ENCODE measurements around the gene CYP3A4. TPM values are rescaled to one million over a fixed set of nuclear protein-coding genes. Genes with fewer than 3 reads are reported as not detected.
"Not testable (repeated sequence)": the region's sequence is repeated elsewhere in the genome, so short reads cannot be mapped to it uniquely, and the experiment has no call there.

Gene CYP3A4
- total and polyA plus RNA-seq, 8 donors: 0.31 to 23.5 (median 1.7) TPM; not detected in 5

DNA sequence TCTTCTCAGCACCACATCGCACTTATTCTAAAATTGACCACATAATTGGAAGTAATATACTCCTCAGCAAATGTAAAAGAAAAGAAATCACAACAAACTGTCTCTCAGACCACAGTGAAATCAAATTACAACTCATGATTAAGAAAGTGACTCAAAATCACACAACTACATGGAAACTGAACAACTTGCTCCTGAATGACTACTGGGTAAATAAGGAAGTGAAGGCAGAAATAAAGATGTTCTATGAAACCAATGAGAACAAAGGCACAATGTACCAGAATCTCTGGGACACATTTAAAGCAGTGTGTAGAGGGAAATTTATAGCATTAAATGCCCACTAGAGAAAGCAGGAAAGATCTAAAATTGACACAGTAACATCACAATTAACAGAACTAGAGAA, 10.6 kb downstream of the CYP3A4 start:
- intact Hi-C loops (cut with DNase I; ENCODE audit: low total_unique reads); H3K36me3 ChIP-seq; H3K9me3 ChIP-seq; H3K4me1 ChIP-seq; DNase-seq; H3K27me3 ChIP-seq; H3K4me3 ChIP-seq: not testable (repeated sequence)
- TF ChIP-seq POLR2AphosphoS5 (IDR thresholded peaks at IDR 0.05): peak in 1 of 3 donors; percentile 8
- 75 to 94% (median 86%) methylated on average over 1 of the region's 1 CpG for WGBS, 5 donors
- peak overlapping the region in 1 of 5 donors; percentile 53 for H3K27ac ChIP-seq

- intact Hi-C loops (cut with DNase I; ENCODE audit: low total_unique reads): no loop called here
- peak in 1 of 2 donors; percentile 55 for DNase-seq
- H3K4me3 ChIP-seq: no peak overlapping the region
These were observed 11.4 kb downstream of the CYP3A4 start for GRCh38 chr7:99772565-99772964.

DNA sequence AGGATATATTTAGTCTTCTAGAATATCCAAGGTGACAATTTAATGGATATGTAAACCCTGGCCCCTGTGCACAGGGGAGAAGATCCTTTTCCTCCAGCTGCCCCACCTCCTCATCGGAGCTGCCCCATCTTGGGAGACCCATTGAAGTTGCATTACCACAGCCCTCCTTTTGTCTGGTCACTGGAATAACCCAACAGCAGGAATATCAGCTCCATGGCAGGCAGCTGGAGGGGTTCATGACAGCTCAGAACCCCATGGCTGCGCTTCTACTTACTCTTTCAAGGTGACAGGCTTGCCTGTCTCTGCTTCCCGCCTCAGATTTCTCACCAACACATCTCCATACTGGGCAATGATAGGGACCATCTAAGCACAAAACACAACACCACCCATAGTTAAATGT, 14.5 kb downstream of the CYP3A4 start:
- WGBS, 5 donors: 93 to 96% (median 95%) methylated on average over 3 of the region's 3 CpGs
- H3K36me3 ChIP-seq, H3K4me1 ChIP-seq: not testable (repeated sequence)

More at GRCh38 chr7:99772565-99772964, 11.4 kb downstream of the CYP3A4 start:
- peaks cover 0 to 4% (median 0%) of the 10 kb centered on the region in 4 donors for H3K9me3 ChIP-seq
- WGBS, 5 donors: 33 to 65% (median 39%) methylated on average over 1 of the region's 1 CpG
- peak overlapping the region in 1 of 5 donors; percentile 53 for H3K27ac ChIP-seq
- H3K36me3 ChIP-seq: no peaks in the 10 kb centered on the region
- H3K27me3 ChIP-seq: no peaks in the 10 kb centered on the region
- no peaks in the 10 kb centered on the region for H3K4me1 ChIP-seq
- no peak for TF ChIP-seq CTCF (IDR thresholded peaks at IDR 0.05)
- TF ChIP-seq EP300 (IDR thresholded peaks at IDR 0.05): no peak
- no peak for TF ChIP-seq POLR2AphosphoS5 (IDR thresholded peaks at IDR 0.05)
- TF ChIP-seq POLR2A (IDR thresholded peaks at IDR 0.05): no peak

DNA sequence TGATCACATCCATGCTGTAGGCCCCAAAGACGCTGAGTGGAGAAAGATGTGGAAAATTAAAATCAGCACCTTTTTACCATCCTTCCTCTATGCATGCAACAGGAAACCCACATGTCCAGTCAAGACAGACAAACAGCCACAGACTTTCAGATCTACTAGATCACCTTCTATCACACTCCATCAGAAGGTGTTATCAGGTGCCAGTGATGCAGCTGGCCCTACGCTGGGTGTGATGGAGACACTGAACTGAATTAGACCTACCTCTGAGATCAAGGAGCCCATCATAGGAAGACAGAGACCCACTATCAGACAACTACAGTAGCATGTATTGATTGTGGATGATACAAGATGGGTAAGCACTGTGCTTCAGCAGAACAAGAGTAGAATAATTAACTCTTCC, 15.5 kb downstream of the CYP3A4 start:
- no peak overlapping the region for H3K4me3 ChIP-seq
- intact Hi-C loops (cut with DNase I; ENCODE audit: low total_unique reads): no loop called here
- no peaks in the 10 kb centered on the region for H3K36me3 ChIP-seq
- no peak for TF ChIP-seq POLR2A (IDR thresholded peaks at IDR 0.05)
- H3K4me1 ChIP-seq: no peaks in the 10 kb centered on the region
- 56 to 95% (median 89%) methylated on average over 2 of the region's 2 CpGs for WGBS, 5 donors
- H3K27me3 ChIP-seq: no peaks in the 10 kb centered on the region
- H3K9me3 ChIP-seq: no peaks in the 10 kb centered on the region
- no peak for DNase-seq
- H3K27ac ChIP-seq: no peak overlapping the region

More for the DNA sequence above, 14.5 kb downstream of the CYP3A4 start:
- DNase-seq; intact Hi-C loops (cut with DNase I; ENCODE audit: low total_unique reads); H3K27me3 ChIP-seq; H3K4me3 ChIP-seq; H3K9me3 ChIP-seq; H3K27ac ChIP-seq: not testable (repeated sequence)

GRCh38 chr7:99767662-99768061, 16.3 kb downstream of the CYP3A4 start:
- DNase-seq: no peak
- TF ChIP-seq EP300 (IDR thresholded peaks at IDR 0.05): no peak
- TF ChIP-seq POLR2A (IDR thresholded peaks at IDR 0.05): no peak
- TF ChIP-seq CTCF (IDR thresholded peaks at IDR 0.05): no peak
- no peak for TF ChIP-seq POLR2AphosphoS5 (IDR thresholded peaks at IDR 0.05)
- no peaks in the 10 kb centered on the region for H3K9me3 ChIP-seq
- intact Hi-C loops (cut with DNase I; ENCODE audit: low total_unique reads): no loop called here
- H3K4me3 ChIP-seq: no peak overlapping the region
- H3K27me3 ChIP-seq: no peaks in the 10 kb centered on the region
- no peak overlapping the region for H3K27ac ChIP-seq
- WGBS, 5 donors: 23 to 44% (median 42%) methylated on average over 1 of the region's 1 CpG
- no peaks in the 10 kb centered on the region for H3K36me3 ChIP-seq
- no peaks in the 10 kb centered on the region for H3K4me1 ChIP-seq

DNA sequence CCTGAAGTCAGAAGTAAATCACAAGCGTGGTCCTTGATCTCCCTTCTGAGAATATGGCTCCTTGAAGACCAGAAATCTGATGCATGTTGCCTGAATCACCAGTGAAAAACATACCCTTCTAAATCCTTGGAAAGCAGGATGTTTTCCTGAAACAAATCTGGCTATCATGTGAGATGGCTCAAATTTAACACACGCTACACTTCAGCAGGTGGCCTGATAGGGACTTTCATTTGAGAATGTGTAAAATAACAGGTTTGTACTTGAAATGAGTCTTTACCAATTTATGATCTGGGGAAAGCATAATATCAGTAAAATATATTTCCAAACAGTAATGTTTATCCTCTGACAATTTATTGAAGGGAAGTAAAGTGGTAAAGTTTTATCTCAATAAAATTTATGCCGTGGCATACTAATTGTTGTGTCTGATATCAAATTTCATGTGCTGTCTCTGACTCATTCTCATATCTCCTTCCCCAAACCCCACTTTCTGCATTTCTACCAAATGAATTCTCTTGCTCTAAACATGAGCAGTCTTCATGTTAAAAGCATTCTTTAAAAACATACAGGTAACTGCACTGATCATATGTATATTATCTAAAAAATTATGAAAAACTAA, 17.4 kb downstream of the CYP3A4 start:
- no peaks in the 10 kb centered on the region for H3K9me3 ChIP-seq
- WGBS, 5 donors: 71 to 83% (median 82%) methylated on average over 3 of the region's 3 CpGs
- H3K27me3 ChIP-seq: no peaks in the 10 kb centered on the region
- H3K36me3 ChIP-seq: no peaks in the 10 kb centered on the region
- intact Hi-C loops (cut with DNase I; ENCODE audit: low total_unique reads): no loop called here
- H3K4me3 ChIP-seq: no peak overlapping the region
- H3K27ac ChIP-seq: no peak overlapping the region
- TF ChIP-seq EP300 (IDR thresholded peaks at IDR 0.05) (no peak), POLR2AphosphoS5 (IDR thresholded peaks at IDR 0.05) (no peak), CTCF (IDR thresholded peaks at IDR 0.05) (no peak), POLR2A (IDR thresholded peaks at IDR 0.05) (no peak)
- DNase-seq: no peak
- no peaks in the 10 kb centered on the region for H3K4me1 ChIP-seq
